Activated naive CD4-positive, alpha-beta T cell (primary cell): Measurements from ENCODE around the gene TMA16.

Experiments
- DNase-seq, 4 experiments: peaks; one replicate each; lab custom pipeline; 2025; lab: John Stamatoyannopoulos, UW

TMA16 gene

DNA sequence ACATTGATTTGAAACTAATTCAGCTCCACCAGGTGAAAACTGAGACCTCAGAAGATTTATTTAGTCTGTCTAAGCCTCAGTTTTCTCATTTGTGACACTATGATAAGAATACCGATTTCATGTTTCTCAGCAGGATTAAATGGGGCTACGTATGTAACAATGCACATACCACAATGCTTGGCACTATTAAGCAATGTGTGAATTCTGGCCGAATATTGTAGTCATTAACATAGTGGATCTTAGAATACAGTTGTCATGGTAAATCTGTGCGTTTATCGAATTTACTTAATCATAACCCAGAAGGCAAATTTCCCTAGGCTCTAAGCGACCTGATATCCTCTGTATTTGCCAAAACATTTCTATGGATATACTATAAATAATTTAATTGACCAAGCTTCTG lies 69.1 kb downstream of the TMA16 start:
- no peak for DNase-seq

DNA sequence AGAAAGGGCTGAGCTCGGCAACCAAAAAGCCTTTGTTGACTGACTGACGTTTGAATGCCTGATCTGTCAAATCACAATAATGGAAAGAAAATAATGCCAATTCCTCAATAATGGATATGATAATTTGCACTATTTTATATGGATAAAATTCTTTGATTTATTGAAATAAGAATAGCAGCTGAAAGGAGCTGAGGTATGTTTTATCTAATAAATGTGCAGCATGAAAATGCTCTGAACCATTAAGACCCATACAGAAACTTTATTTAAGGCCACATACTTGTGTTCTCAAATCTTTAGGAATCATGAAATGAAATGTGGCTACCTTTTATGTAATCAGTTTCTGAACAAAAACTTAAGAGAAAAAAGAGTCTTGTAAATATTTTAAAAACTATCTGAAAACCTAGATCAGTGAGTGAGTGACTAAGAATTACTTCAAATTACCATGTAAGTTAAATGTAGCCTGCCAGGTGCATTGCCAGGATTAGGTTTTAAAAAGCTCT lies 69.8 kb downstream of the TMA16 start:
- no peak for DNase-seq

DNA sequence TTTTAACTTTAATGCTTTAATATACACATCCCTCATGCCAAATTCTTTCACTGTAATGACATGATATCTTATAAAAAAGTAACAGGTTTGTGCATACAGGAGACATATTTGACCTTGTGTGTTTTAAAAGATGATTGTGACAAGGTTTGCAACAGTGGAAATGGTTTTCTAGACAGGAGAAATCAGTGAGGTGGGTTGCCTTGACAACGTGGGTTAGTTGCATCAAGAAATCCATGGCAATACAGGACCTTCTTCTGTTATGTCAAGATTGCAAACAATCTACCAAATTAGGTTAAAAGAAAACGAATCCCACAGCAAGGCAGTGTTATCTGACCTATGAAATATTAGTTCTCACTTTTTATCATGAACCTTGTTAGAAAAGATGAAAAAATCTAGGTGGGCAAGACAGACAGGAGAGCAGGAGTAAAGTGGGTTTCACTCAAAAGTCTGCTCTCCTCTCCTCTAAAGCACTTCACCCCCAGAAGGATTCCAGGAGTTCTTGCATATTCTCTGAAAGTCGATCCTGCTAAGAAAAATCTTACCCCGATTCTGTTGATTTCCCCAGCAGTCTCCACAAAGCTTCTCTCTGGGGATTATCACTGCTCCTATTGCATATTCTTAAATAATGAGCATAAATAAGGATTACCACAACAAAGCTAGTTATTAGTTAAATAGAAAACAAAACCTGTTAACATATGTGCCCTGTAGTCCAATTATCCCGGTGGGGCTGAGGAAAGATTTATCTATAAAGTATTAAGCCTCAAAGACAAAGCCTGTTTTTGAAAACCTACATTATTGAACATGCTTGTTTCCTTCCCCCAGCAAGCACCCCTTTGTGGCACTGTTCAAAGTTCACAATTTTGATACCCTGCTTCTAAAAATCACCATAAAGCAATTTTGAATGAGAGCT lies 71.0 kb downstream of the TMA16 start:
- no peak for DNase-seq

DNA sequence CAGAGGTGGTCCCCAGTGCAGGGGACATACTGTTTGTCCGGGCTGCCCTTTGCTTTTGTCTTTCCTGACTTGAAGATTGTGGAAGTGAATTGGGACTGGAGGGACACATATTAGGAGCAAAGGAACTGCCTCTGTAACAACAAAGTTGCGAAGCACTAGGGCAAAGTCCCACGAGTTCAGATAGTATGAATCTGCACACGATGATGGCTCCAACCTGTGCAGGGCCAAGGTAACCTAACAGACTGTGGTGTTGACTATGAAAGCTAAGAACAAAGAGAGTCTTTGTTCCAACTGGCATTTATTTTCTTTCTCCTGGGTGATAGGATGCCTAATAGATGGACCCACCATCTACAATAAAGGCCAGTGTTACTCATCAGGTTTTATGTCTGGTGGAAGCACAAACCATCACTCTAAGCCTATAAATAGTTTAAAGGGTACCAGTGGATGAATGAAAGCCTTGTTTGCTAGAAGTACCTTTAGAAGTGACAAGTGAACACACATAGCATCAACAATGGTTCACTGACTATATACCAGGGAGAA lies 71.8 kb downstream of the TMA16 start:
- no peak for DNase-seq

DNA sequence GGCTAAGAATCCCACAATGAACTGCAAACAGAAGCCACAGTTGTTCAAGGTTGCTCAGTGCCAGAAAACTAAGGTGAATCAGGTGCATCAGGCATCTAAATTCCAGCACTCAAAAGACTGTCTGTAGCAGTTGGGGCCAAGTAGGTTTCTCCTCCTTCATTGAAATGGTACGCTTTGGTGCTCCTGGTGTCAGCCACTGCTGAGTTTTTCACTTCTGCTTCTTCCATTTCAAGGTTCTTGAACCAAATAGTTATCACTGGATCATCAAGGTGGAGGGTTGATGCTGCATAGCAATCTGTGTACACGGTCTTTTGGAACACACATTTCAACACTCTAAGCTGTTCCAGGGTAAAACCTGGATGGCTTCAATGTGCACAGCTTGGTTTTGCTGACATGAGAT lies 74.4 kb downstream of the TMA16 start:
- no peak for DNase-seq
